ENCODE data around the gene INPP4A. TPM values are rescaled to one million over a fixed set of nuclear protein-coding genes. Genes with fewer than 3 reads are reported as not detected.
A peak's percentile ranks its signal among the peaks of the same experiment; 100 is the strongest.

Gene INPP4A
- total RNA-seq, 1 donor from 2014 or later: 40.7 TPM

- H3K9me3 Mint-ChIP-seq: no peaks in the 10 kb centered on the region
- TF ChIP-seq, protein P1, sequence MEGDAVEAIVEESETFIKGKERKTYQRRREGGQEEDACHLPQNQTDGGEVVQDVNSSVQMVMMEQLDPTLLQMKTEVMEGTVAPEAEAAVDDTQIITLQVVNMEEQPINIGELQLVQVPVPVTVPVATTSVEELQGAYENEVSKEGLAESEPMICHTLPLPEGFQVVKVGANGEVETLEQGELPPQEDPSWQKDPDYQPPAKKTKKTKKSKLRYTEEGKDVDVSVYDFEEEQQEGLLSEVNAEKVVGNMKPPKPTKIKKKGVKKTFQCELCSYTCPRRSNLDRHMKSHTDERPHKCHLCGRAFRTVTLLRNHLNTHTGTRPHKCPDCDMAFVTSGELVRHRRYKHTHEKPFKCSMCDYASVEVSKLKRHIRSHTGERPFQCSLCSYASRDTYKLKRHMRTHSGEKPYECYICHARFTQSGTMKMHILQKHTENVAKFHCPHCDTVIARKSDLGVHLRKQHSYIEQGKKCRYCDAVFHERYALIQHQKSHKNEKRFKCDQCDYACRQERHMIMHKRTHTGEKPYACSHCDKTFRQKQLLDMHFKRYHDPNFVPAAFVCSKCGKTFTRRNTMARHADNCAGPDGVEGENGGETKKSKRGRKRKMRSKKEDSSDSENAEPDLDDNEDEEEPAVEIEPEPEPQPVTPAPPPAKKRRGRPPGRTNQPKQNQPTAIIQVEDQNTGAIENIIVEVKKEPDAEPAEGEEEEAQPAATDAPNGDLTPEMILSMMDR (IDR thresholded peaks at IDR 0.05; ENCODE audit: unreplicated experiment): no peak
- peaks cover 14% of the 10 kb centered on the region for H3K4me1 Mint-ChIP-seq
- H3K27me3 Mint-ChIP-seq (ENCODE audit: low read depth): no peaks in the 10 kb centered on the region
- no peaks in the 10 kb centered on the region for H3K36me3 Mint-ChIP-seq
- H3K4me3 Mint-ChIP-seq: no peak overlapping the region
- no peak overlapping the region for H3K27ac Mint-ChIP-seq
- no peak for DNase-seq (ENCODE audit: low spot score in 2 of 2, unreplicated experiment in 2 of 2)
Observed at GRCh38 chr2:98517636-98518035, 73.0 kb downstream of the INPP4A start.

DNA sequence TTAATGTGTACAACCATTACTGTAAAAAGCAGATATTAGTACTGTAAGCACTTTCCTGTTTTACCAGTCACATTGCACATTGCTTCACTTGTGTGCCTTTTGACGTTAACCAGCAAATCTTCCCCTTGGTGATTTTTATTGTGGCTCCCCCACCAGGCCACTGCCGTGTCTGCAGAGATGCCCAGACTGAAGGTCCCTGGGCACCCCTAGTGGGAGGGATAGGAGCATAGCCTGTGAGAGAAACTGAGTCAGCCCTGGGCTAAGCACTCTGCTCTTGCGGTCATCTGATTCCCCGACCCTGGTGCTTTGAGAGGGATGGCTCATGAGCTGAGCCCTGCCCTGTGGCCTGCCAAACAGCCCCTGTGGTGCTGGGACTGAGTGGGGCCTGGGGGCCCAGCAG lies 73.4 kb downstream of the INPP4A start:
- Mint-ChIP-seq H3K27me3 (ENCODE audit: low read depth) (no peaks in the 10 kb centered on the region), H3K36me3 (peaks cover 2% of the 10 kb centered on the region), H3K4me3 (no peak overlapping the region), H3K27ac (no peak overlapping the region), H3K4me1 (peaks cover 18% of the 10 kb centered on the region), H3K9me3 (peaks cover 2% of the 10 kb centered on the region)
- no peak for DNase-seq (ENCODE audit: low spot score in 2 of 2, unreplicated experiment in 2 of 2)
- TF ChIP-seq, protein P1 (IDR thresholded peaks at IDR 0.05; ENCODE audit: unreplicated experiment): no peak

DNA sequence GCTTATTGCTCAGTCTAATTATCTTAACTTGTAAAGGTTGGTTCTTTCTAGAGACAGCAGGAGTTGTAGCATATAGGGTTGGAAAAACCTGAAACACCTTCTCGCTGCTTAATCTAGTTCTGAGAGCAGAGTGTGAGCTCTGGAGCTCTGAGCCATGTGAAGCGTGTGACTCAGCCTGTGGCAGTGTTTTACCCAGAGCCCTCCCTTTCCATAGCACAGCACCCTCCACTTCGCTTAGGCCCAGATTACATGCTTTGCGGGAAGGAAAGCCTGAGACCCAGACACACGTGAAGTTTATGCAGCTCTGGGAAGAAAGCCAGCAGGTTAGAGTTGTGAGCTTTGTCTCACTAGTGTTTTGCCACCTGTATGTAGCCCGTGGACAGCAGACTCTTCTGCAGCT lies 74.5 kb downstream of the INPP4A start:
- peaks cover 2% of the 10 kb centered on the region for H3K9me3 Mint-ChIP-seq
- peaks cover 2% of the 10 kb centered on the region for H3K36me3 Mint-ChIP-seq
- H3K4me3 Mint-ChIP-seq: no peak overlapping the region
- peak overlapping the region; percentile 66 for H3K27ac Mint-ChIP-seq
- TF ChIP-seq, protein P1 (IDR thresholded peaks at IDR 0.05; ENCODE audit: unreplicated experiment): no peak
- H3K4me1 Mint-ChIP-seq: peaks cover 21% of the 10 kb centered on the region
- no peaks in the 10 kb centered on the region for H3K27me3 Mint-ChIP-seq (ENCODE audit: low read depth)
- DNase-seq (ENCODE audit: low spot score in 2 of 2, unreplicated experiment in 2 of 2): no peak

DNA sequence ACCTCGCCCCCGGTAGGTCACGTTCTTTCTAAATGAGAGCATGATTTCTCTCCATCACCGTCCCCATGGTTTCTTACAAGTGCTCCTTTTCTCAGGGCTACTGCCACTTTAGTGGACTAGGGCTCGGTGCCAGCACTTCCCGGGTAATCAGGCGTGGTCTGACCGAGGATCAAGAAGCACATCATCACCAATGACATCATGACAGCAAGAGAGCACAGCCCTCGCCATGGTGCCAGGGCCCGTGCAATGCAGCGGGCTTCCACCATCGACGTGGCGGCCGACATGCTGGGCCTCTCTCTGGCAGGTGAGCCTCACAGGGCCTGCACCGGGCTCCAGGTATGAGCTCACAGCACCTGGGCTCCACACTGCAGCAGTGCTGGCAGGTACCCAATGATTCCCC lies 75.2 kb downstream of the INPP4A start:
- DNase-seq (ENCODE audit: low spot score in 2 of 2, unreplicated experiment in 2 of 2): no peak
- peaks cover 25% of the 10 kb centered on the region for H3K4me1 Mint-ChIP-seq
- H3K36me3 Mint-ChIP-seq: peaks cover 2% of the 10 kb centered on the region
- TF ChIP-seq, protein P1 (IDR thresholded peaks at IDR 0.05; ENCODE audit: unreplicated experiment): no peak
- H3K9me3 Mint-ChIP-seq: peaks cover 2% of the 10 kb centered on the region
- H3K4me3 Mint-ChIP-seq: no peak overlapping the region
- no peaks in the 10 kb centered on the region for H3K27me3 Mint-ChIP-seq (ENCODE audit: low read depth)
- H3K27ac Mint-ChIP-seq: no peak overlapping the region

GRCh38 chr2:98520806-98521205 lies 76.1 kb downstream of the INPP4A start:
- peaks cover 17% of the 10 kb centered on the region for H3K4me1 Mint-ChIP-seq
- no peak overlapping the region for H3K27ac Mint-ChIP-seq
- DNase-seq (ENCODE audit: low spot score in 2 of 2, unreplicated experiment in 2 of 2): no peak
- TF ChIP-seq, protein P1 (IDR thresholded peaks at IDR 0.05; ENCODE audit: unreplicated experiment): no peak
- H3K27me3 Mint-ChIP-seq (ENCODE audit: low read depth): no peaks in the 10 kb centered on the region
- H3K4me3 Mint-ChIP-seq: no peak overlapping the region
- H3K9me3 Mint-ChIP-seq: peaks cover 6% of the 10 kb centered on the region
- H3K36me3 Mint-ChIP-seq: peaks cover 5% of the 10 kb centered on the region

GRCh38 chr2:98521266-98521665 lies 76.6 kb downstream of the INPP4A start:
- Mint-ChIP-seq H3K9me3 (peaks cover 6% of the 10 kb centered on the region), H3K27ac (no peak overlapping the region), H3K27me3 (ENCODE audit: low read depth) (no peaks in the 10 kb centered on the region), H3K4me1 (peaks cover 17% of the 10 kb centered on the region), H3K4me3 (no peak overlapping the region), H3K36me3 (peaks cover 5% of the 10 kb centered on the region)
- DNase-seq (ENCODE audit: low spot score in 2 of 2, unreplicated experiment in 2 of 2): no peak
- TF ChIP-seq, protein P1 (IDR thresholded peaks at IDR 0.05; ENCODE audit: unreplicated experiment): no peak
